A549 (cell line): ENCODE measurements around the gene RORC. TPM values are rescaled to one million over a fixed set of nuclear protein-coding genes. Genes with fewer than 3 reads are reported as not detected.
"Not testable (repeated sequence)": the region's sequence is repeated elsewhere in the genome, so short reads cannot be mapped to it uniquely, and the experiment has no call there.

ENCODE experiments used
- ATAC-seq, 2 experiments: fragments of 200-7000 bp in 1 of 2; fragments of >200 bp in 1 of 2; cut with Nextera tagmentation in 1 of 2; cut with Tn5 transposase in 1 of 2; 3 replicates each; pipeline versions ENCODE4 v1.8.0 to v1.9.1; 2018 to 2020; ENCODE audit warnings: mild to moderate bottlenecking in 1 of 2, moderate library complexity in 1 of 2
- CTCF ChIA-PET: fragments of 300-600 bp; sonication (Branson Sonifier 250); formaldehyde crosslinking; extraction: SDS; loops from one replicate; lab custom pipeline; 2021; ENCODE audit warnings: antibody characterized with exemption, inconsistent platforms; lab: Yijun Ruan, JAX
- POLR2A ChIA-PET: fragments of 350-600 bp; formaldehyde crosslinking; extraction: SDS; loops from one replicate; lab custom pipeline; 2021; ENCODE audit warnings: antibody characterized with exemption, inconsistent platforms; lab: Yijun Ruan, JAX
- DNase-seq, 2 experiments: peaks; one replicate each; pipeline versions ENCODE4 v3.0.0 to v3.0.0-alpha.2; 2011 to 2016; ENCODE audit warnings: low read depth in 1 of 2, low spot score in 1 of 2
- FAIRE-seq: peaks from 2 replicates; lab custom pipeline; 2011; peaks lifted over from hg19 to GRCh38; lab: Jason Lieb, UNC
- H3K27ac ChIP-seq, 2 experiments: fragments of >200 bp; sonication (Bioruptor Twin); formaldehyde crosslinking; 3 replicates each; pipeline ENCODE4 v1.5.1; 2016 to 2017
- H3K4me1 ChIP-seq: fragments of >200 bp; sonication (Bioruptor Twin); formaldehyde crosslinking; 3 replicates; pipeline ENCODE4 v1.6.1; 2016
- H3K4me2 ChIP-seq: fragments of >200 bp; sonication (Bioruptor Twin); formaldehyde crosslinking; 3 replicates; pipeline ENCODE4 v1.6.1; 2016
- H3K4me3 ChIP-seq: fragments of >200 bp; sonication (Bioruptor Twin); formaldehyde crosslinking; 3 replicates; pipeline ENCODE4 v1.5.1; 2016
- H3K9me3 ChIP-seq: fragments of >200 bp; sonication (Bioruptor Twin); formaldehyde crosslinking; 3 replicates; pipeline ENCODE4 v1.6.1; 2016
- CBX8 ChIP-seq: fragments of 200-600 bp; sonication (generic); IDR thresholded peaks from 2 replicates; pipeline ENCODE4 v1.6.1; 2016
- ELK1 ChIP-seq: fragments of 150-350 bp; IDR thresholded peaks from 2 replicates; pipeline ENCODE4 v1.6.1; 2014; ENCODE audit warnings: low read depth, mild to moderate bottlenecking, low read length
- ESRRA ChIP-seq: fragments of 150-350 bp; IDR thresholded peaks from 2 replicates; pipeline ENCODE4 v1.6.1; 2014; ENCODE audit warnings: mild to moderate bottlenecking, low read length, borderline replicate concordance
- FOSL2 ChIP-seq, 2 experiments: fragments of 450-650 bp in 1 of 2; fragments of >200 bp in 1 of 2; sonication (Bioruptor Twin) in 1 of 2; formaldehyde crosslinking; IDR thresholded peaks; 2 replicates each; pipeline versions ENCODE4 v1.5.0 to v1.6.1; 2016 to 2020; ENCODE audit warnings: mild to moderate bottlenecking in 1 of 2, moderate library complexity in 1 of 2
- GATA3 ChIP-seq: IDR thresholded peaks from 2 replicates; pipeline ENCODE4 v1.6.1; 2012; ENCODE audit warnings: borderline replicate concordance
- HDAC2 ChIP-seq: fragments of 200-600 bp; sonication (generic); IDR thresholded peaks from 2 replicates; pipeline ENCODE4 v1.6.1; 2016
- HMGXB4 ChIP-seq: fragments of 250-450 bp; sonication (Bioruptor Pico); IDR thresholded peaks from 2 replicates; pipeline ENCODE4 v1.5.0; 2021; ENCODE audit warnings: mild to moderate bottlenecking, moderate library complexity, borderline replicate concordance
- HOXB13 ChIP-seq: fragments of 250-450 bp; sonication (Bioruptor Pico); IDR thresholded peaks from 2 replicates; pipeline ENCODE4 v1.5.0; 2020; ENCODE audit warnings: low read depth, mild to moderate bottlenecking, moderate library complexity
- HOXB5 ChIP-seq: fragments of 250-450 bp; sonication (Bioruptor Pico); IDR thresholded peaks from 2 replicates; pipeline ENCODE4 v1.5.0; 2020; ENCODE audit warnings: mild to moderate bottlenecking, moderate library complexity
- JUNB ChIP-seq: fragments of >200 bp; sonication (Bioruptor Twin); formaldehyde crosslinking; IDR thresholded peaks from 2 replicates; pipeline ENCODE4 v1.6.1; 2016
- KDM1A ChIP-seq: fragments of 200-600 bp; sonication (generic); IDR thresholded peaks from 2 replicates; pipeline ENCODE4 v1.6.1; 2016; ENCODE audit warnings: low read depth, mild to moderate bottlenecking
- MAFK ChIP-seq: fragments of 450-650 bp; IDR thresholded peaks from 2 replicates; pipeline ENCODE4 v1.6.1; 2014; ENCODE audit not compliant: partially characterized antibody
- MAZ ChIP-seq: fragments of 150-350 bp; IDR thresholded peaks from 2 replicates; pipeline ENCODE4 v1.6.1; 2014; ENCODE audit warnings: antibody characterized with exemption, low read depth, low read length, borderline replicate concordance
- NFE2L2 ChIP-seq: fragments of 150-350 bp; conservative IDR thresholded peaks from 2 replicates; pipeline ENCODE4 v1.6.1; 2014; ENCODE audit warnings: low read length
- NR3C1 ChIP-seq: fragments of >200 bp; sonication (Bioruptor Twin); formaldehyde crosslinking; IDR thresholded peaks from 3 replicates; pipeline ENCODE4 v1.6.1; 2017
- POLR2A ChIP-seq: IDR thresholded peaks from 2 replicates; pipeline ENCODE4 v1.6.1; 2012; ENCODE audit warnings: mild to moderate bottlenecking, low read length
- RFX5 ChIP-seq: fragments of 450-650 bp; IDR thresholded peaks from 2 replicates; pipeline ENCODE4 v1.7.1; 2014; ENCODE audit warnings: antibody characterized with exemption, mild to moderate bottlenecking, moderate library complexity
- TP53 ChIP-seq: fragments of 250-450 bp; sonication (Bioruptor Pico); IDR thresholded peaks from 2 replicates; pipeline ENCODE4 v1.5.0; 2021; ENCODE audit warnings: mild to moderate bottlenecking, moderate library complexity
- ZFP36 ChIP-seq: fragments of 450-650 bp; IDR thresholded peaks from 2 replicates; pipeline ENCODE4 v1.6.1; 2014; ENCODE audit warnings: borderline replicate concordance; ENCODE audit not compliant: partially characterized antibody
- ZSCAN20 ChIP-seq: fragments of 250-450 bp; sonication (Bioruptor Pico); IDR thresholded peaks from 2 replicates; pipeline ENCODE4 v1.8.0; 2022; ENCODE audit warnings: mild to moderate bottlenecking, moderate library complexity
- WGBS: methylation state at CpG from one replicate; pipeline ENCODE4 v1.1.6; 2017; ENCODE audit errors: missing lambda C conversion rate; 5-methylcytosine and 5-hydroxymethylcytosine counted together
- polyA plus RNA-seq, 4 experiments: library from polyadenylated mRNA; depleted of rRNA in 3 of 4; stranded (reverse); fragments of >200 nt; fragmentation: RNase III in 1 of 4; extraction: RNeasy Plus Mini Kit Qiagen cat#74134 plus additional on column Dnase treatment in 1 of 4; gene quantifications; 2 replicates in 3 of 4; 3 replicates in 1 of 4; pipeline ENCODE4 v1.2.3, GENCODE V29; 2011 to 2017
- TF ChIP-seq, protein P1 (sequence below): fragments of >200 bp; sonication (Bioruptor Twin); formaldehyde crosslinking; IDR thresholded peaks from 3 replicates; pipeline ENCODE4 v1.5.1; 2016
- TF ChIP-seq, protein P2 (sequence below): IDR thresholded peaks from 2 replicates; pipeline ENCODE4 v1.6.1; 2012

The RORC gene
- polyA plus RNA-seq, 2 of the 4 experiments (the other 2 are of a cell fraction) = 0.06 to 0.25 TPM

DNA sequence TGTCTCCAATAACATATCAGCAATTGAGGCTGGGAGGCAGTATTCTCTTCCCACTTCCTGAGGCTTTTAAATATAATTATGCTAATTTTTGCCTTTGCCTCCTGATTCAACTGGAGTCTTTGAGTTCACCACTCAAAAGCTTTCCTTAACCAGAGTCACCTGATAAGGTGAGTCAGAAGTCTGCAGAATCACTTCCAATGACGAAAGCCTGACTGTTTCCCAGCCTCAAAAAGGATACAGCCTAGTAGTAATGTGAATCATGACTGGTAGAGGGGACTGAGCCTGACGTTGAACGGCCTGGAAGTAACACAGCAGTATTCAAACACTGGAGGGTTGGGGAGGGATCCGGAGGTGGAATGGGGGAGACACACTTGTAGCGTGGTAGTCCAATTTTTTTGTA lies 57.9 kb downstream of the RORC start:
- no peaks in the 10 kb centered on the region for H3K9me3 ChIP-seq
- no peak overlapping the region for H3K4me2 ChIP-seq
- H3K4me3 ChIP-seq = no peak overlapping the region
- H3K27ac ChIP-seq = no peak overlapping the region
- TF ChIP-seq MAFK = no peak
- TF ChIP-seq, protein P1, sequence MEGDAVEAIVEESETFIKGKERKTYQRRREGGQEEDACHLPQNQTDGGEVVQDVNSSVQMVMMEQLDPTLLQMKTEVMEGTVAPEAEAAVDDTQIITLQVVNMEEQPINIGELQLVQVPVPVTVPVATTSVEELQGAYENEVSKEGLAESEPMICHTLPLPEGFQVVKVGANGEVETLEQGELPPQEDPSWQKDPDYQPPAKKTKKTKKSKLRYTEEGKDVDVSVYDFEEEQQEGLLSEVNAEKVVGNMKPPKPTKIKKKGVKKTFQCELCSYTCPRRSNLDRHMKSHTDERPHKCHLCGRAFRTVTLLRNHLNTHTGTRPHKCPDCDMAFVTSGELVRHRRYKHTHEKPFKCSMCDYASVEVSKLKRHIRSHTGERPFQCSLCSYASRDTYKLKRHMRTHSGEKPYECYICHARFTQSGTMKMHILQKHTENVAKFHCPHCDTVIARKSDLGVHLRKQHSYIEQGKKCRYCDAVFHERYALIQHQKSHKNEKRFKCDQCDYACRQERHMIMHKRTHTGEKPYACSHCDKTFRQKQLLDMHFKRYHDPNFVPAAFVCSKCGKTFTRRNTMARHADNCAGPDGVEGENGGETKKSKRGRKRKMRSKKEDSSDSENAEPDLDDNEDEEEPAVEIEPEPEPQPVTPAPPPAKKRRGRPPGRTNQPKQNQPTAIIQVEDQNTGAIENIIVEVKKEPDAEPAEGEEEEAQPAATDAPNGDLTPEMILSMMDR = no peak
- TF ChIP-seq TP53 = no peak
- no peak for TF ChIP-seq JUNB
- TF ChIP-seq HOXB5 (CRISPR knock-in tag) = no peak
- no peak for TF ChIP-seq RFX5
- no peak for TF ChIP-seq NFE2L2
- TF ChIP-seq FOSL2 (IDR thresholded peaks at IDR 0.05) = no peak
- TF ChIP-seq FOSL2 (CRISPR knock-in tag; IDR thresholded peaks at IDR 0.05) = no peak
- TF ChIP-seq HDAC2 = no peak
- no peak for TF ChIP-seq ELK1
- no peak for TF ChIP-seq NR3C1
- TF ChIP-seq CBX8 = no peak
- no peak for TF ChIP-seq MAZ
- no peak for TF ChIP-seq ESRRA
- no peak for TF ChIP-seq ZFP36
- no peak for TF ChIP-seq KDM1A
- TF ChIP-seq ZSCAN20 (CRISPR knock-in tag) = no peak
- POLR2A ChIA-PET = no interaction called here
- ATAC-seq = peak; percentile 24 to 66; a peak in 4 of 6 replicates
- no peaks in the 10 kb centered on the region for H3K4me1 ChIP-seq
- no peak for DNase-seq
- FAIRE-seq = no peak
- WGBS = 68% methylated on average over 5 of the region's 5 CpGs
- CTCF ChIA-PET = interaction anchor here (1.8 to 2.8 kb wide), 3 partner anchors 9 to 63 kb away, joined by 7 to 8 read pairs (median 7); no protein-coding TSS in a partner anchor

DNA sequence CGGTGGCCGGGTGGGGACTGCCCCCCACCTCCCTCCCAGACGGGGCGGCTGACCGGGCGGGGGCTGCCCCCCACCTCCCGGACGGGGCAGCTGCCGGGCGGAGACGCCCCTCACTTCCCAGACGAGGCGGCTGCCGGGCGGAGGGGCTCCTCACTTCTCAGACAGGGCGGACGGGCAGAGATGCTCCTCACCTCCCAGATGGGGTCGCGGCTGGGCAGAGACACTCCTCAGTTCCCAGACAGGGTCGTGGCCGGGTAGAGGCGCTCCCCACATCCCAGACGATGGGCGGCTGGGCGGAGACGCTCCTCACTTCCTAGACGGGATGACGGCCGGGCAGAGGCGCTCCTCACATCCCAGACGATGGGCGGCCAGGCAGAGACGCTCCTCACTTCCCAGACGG lies 62.3 kb downstream of the RORC start:
- H3K4me2 ChIP-seq, H3K4me1 ChIP-seq, POLR2A ChIA-PET, FAIRE-seq, DNase-seq, H3K9me3 ChIP-seq, ATAC-seq, H3K4me3 ChIP-seq, H3K27ac ChIP-seq: not testable (repeated sequence)
- WGBS = 88% methylated on average over 8 of the region's 34 CpGs
- CTCF ChIA-PET = interaction anchor here (1.6 kb wide), 1 partner anchor 11 kb away, joined by 3 read pairs; no protein-coding TSS in a partner anchor

- H3K27ac ChIP-seq, H3K4me1 ChIP-seq, H3K4me2 ChIP-seq, H3K4me3 ChIP-seq, POLR2A ChIA-PET, ATAC-seq, DNase-seq, H3K9me3 ChIP-seq, FAIRE-seq: not testable (repeated sequence)
- CTCF ChIA-PET = interaction anchor here (1.6 kb wide), 1 partner anchor 12 kb away, joined by 3 read pairs; no protein-coding TSS in a partner anchor
- 49% methylated on average over 4 of the region's 7 CpGs for WGBS
These were observed 63.1 kb downstream of the RORC start for GRCh38 chr1:151768351-151769066.

GRCh38 chr1:151763990-151764389 lies 67.6 kb downstream of the RORC start:
- CTCF ChIA-PET = interaction anchor here (0.6 to 3.5 kb wide), 3 partner anchors 47 to 225 kb away, joined by 4 to 17 read pairs (median 4); no protein-coding TSS in a partner anchor
- H3K9me3 ChIP-seq = no peaks in the 10 kb centered on the region
- peak overlapping the region; percentile 81 for H3K4me3 ChIP-seq
- H3K4me2 ChIP-seq = peak overlapping the region; percentile 94
- ATAC-seq (peak; percentile 4 to 10; a peak in 3 of 6 replicates), DNase-seq (no peak), FAIRE-seq (no peak)
- H3K4me1 ChIP-seq = peaks cover 12% of the 10 kb centered on the region
- no peak for TF ChIP-seq POLR2A
- TF ChIP-seq HOXB13 = no peak
- no peak for TF ChIP-seq GATA3
- no peak for TF ChIP-seq HMGXB4 (CRISPR knock-in tag)
- TF ChIP-seq, protein P2, sequence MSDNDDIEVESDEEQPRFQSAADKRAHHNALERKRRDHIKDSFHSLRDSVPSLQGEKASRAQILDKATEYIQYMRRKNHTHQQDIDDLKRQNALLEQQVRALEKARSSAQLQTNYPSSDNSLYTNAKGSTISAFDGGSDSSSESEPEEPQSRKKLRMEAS = no peak
- TF ChIP-seq ZSCAN20 (CRISPR knock-in tag) = no peak
- no peak for TF ChIP-seq ZFP36
- WGBS = 66% methylated on average over 10 of the region's 10 CpGs
- peak overlapping the region; percentile 93 to 95 for H3K27ac ChIP-seq
- POLR2A ChIA-PET = no interaction called here
